Bladder microvascular endothelial cell (primary cell): ENCODE data around the gene RUBCN. TPM values are rescaled to one million over a fixed set of nuclear protein-coding genes. Genes with fewer than 3 reads are reported as not detected.

Experiments
- total RNA-seq: library from RNA; depleted of rRNA; stranded (reverse); fragments of >200 nt; gene quantifications from 2 replicates; pipeline ENCODE4 v1.2.3, GENCODE V29; 2014

Gene RUBCN
- total RNA-seq, result 10.1 and 10.7 TPM in 2 replicates

DNA sequence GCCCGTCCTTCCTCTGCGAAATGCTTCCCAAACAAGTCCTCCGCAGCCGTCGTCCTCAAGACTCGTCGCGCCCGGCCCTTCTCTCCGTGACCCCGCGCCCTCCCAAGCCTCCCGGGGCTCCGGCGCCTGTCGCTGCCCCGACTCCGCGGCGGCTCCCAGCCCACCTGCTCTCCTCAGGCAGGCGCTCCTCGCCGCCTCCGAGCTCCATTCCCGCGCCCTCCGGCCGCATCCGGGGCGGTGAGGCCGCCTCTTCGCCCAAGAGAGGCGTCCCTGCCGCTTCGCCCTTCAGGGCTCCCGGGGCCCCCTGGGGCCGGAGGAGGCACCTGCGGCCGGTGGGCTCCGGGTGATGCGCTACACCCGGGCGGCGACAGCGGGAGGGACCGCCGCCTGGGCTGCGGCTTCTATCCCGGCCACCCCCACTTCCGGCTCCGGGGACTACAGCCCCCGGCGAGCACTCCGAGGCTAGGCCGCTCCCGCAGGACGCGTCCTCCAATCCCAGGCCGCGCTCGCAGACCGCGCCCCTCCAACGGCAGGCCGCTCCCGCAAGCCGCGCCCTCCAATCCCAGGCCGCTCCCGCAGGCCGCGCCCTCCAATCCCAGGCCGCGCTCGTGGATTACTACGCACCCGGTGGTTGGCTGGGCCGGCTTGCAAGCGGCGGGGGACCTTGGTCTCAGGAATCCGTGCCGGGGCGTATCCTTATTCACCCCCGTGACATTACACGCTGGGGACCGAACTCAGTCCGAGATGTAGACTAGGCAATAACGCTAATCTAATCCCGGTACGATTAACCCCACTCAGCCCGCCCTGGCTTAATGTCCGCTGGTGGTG lies at the start of gene RUBCN:
TSS of gene RUBCN (minus strand) at position 414 of the 828 bp plus-strand sequence. CDS start at position 229, 185 bp downstream.

DNA sequence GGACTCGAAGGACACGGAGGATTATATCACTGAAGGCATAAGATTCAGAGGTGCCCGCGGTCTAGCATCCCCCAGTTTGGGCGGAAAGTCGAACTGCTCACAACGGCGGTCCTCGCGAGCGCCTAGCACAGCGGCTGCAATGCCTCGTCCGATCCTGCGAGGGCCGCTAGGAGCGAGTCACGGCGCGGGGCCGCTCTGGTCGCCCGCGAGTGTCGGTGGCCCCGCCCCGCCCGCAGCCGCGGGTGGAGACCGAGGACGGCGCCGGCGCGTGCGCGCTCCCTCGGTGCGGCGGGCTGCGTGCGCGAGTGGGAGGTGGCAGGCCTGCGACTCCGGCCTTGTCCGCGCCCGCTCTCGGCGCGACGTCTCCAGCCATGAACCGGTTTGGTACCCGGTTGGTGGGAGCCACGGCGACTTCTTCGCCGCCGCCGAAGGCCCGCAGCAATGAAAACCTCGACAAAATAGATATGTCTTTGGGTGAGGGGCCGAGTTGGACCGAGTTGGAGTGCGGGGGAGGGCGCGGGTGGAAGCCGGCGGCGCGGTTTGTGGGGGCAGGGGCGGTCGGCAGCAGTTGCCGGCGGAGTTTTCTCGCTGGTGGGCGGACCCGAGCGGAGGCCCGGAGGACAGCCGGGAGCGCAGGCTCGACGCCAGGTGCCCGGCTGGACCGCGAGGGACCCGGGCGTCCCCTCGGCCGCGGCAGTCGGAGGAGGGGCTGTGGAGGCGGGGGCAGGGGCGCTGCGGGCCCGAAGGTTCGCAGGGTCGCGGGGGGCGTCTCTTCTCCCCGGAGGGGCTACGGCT lies 13.1 kb upstream of the RUBCN start, which contains the start of gene FYTTD1:
TSS of gene FYTTD1 (plus strand) at position 283 of the 795 bp plus-strand sequence. CDS start at position 372, 89 bp downstream.

Other genes starting within 250 kb of the RUBCN start
- 2.6 and 3.8 TPM in 2 replicates for gene BDH1, start 180.9 kb downstream of the RUBCN start, total RNA-seq
- 27.0 and 53.4 TPM in 2 replicates for gene FYTTD1, start 13.0 kb upstream of the RUBCN start, total RNA-seq
- gene LRCH3, start 54.4 kb upstream of the RUBCN start, total RNA-seq, result 61.0 and 90.9 TPM in 2 replicates
- gene RPL35A, start 213.3 kb upstream of the RUBCN start, total RNA-seq, result 515 and 741 TPM in 2 replicates
- gene LMLN, start 223.3 kb upstream of the RUBCN start, total RNA-seq, result 2.1 and 7.2 TPM in 2 replicates